H1 (cell line): ENCODE measurements around the gene ARHGAP18. TPM values are rescaled to one million over a fixed set of nuclear protein-coding genes. Genes with fewer than 3 reads are reported as not detected.

ENCODE experiments used
- ASH2L ChIP-seq: fragments of 200-600, 300-600 bp; sonication (generic); IDR thresholded peaks from one replicate; pipeline ENCODE4 v1.7.1; 2017; ENCODE audit warnings: low read length
- ATF3 ChIP-seq: IDR thresholded peaks from 2 replicates; pipeline ENCODE4 v1.6.1; 2011; ENCODE audit warnings: low read depth, mild to moderate bottlenecking, low read length; ENCODE audit not compliant: insufficient read depth
- CEBPB ChIP-seq: IDR thresholded peaks from 2 replicates; pipeline ENCODE4 v1.6.1; 2012; ENCODE audit warnings: low read depth, low read length
- CHD2 ChIP-seq: IDR thresholded peaks from 2 replicates; pipeline ENCODE4 v1.6.1; 2012; ENCODE audit warnings: low read length, improper control_type of control experiment
- CREB1 ChIP-seq: IDR thresholded peaks from 2 replicates; pipeline ENCODE4 v1.6.1; 2012; ENCODE audit warnings: inconsistent platforms
- E2F6 ChIP-seq: IDR thresholded peaks from 2 replicates; pipeline ENCODE4 v1.6.1; 2012; ENCODE audit warnings: inconsistent platforms
- EP300 ChIP-seq, 2 experiments: IDR thresholded peaks; 1 replicate in 1 of 2; 2 replicates in 1 of 2; pipeline ENCODE4 v1.6.1; 2011 to 2012; ENCODE audit warnings: low read depth in 2 of 2, low read length in 2 of 2, mild to moderate bottlenecking in 2 of 2, borderline replicate concordance in 1 of 2, inconsistent platforms in 1 of 2, moderate library complexity in 1 of 2
- EZH2 ChIP-seq: fragments of 200-600 bp; sonication (generic); IDR thresholded peaks from 2 replicates; pipeline ENCODE4 v1.7.1; 2012; ENCODE audit warnings: low read depth, mild to moderate bottlenecking, moderate library complexity, low read length, inconsistent platforms; ENCODE audit not compliant: severe bottlenecking
- HDAC2 ChIP-seq, 2 experiments: fragments of 300-600 bp in 1 of 2; sonication (generic) in 1 of 2; IDR thresholded peaks; 2 replicates each; pipeline ENCODE4 v1.6.1; 2011 to 2012; ENCODE audit warnings: low read depth in 2 of 2, low read length in 2 of 2, mild to moderate bottlenecking in 2 of 2, moderate library complexity in 2 of 2, borderline replicate concordance in 1 of 2, inconsistent platforms in 1 of 2
- KDM1A ChIP-seq: fragments of 200-600, 300-600 bp; sonication (generic); IDR thresholded peaks from 2 replicates; pipeline ENCODE4 v1.7.1; 2016; ENCODE audit warnings: mild to moderate bottlenecking, low read length, borderline replicate concordance
- KDM4A ChIP-seq: IDR thresholded peaks from one replicate; pipeline ENCODE4 v1.7.1; 2012; ENCODE audit warnings: low read depth, mild to moderate bottlenecking, moderate library complexity, low read length, inconsistent platforms; ENCODE audit not compliant: severe bottlenecking
- RAD21 ChIP-seq, 2 experiments: IDR thresholded peaks in 1 of 2; conservative IDR thresholded peaks in 1 of 2; 2 replicates each; pipeline ENCODE4 v1.6.1; 2011; ENCODE audit warnings: low read depth in 2 of 2, low read length in 2 of 2, improper control_type of control experiment in 1 of 2, inconsistent platforms in 1 of 2, mild to moderate bottlenecking in 1 of 2, moderate library complexity in 1 of 2
- RBBP5 ChIP-seq: IDR thresholded peaks from 2 replicates; pipeline ENCODE4 v1.7.1; 2012; ENCODE audit warnings: low read depth, mild to moderate bottlenecking, inconsistent platforms, low read length, moderate library complexity, borderline replicate concordance
- SIRT6 ChIP-seq: IDR thresholded peaks from one replicate; pipeline ENCODE4 v1.7.1; 2012; ENCODE audit warnings: low read length, inconsistent platforms
- SUZ12 ChIP-seq: fragments of 200-600 bp; sonication (generic); IDR thresholded peaks from 2 replicates; pipeline ENCODE4 v1.6.1; 2012; ENCODE audit warnings: mild to moderate bottlenecking, inconsistent platforms, low read length, moderate library complexity, mixed read lengths
- TBP ChIP-seq: IDR thresholded peaks from 2 replicates; pipeline ENCODE4 v1.6.1; 2011; ENCODE audit warnings: low read depth, low read length, improper control_type of control experiment
- polyA plus RNA-seq, 7 experiments: library from polyadenylated mRNA; depleted of rRNA in 3 of 7; stranded (reverse) in 5 of 7; unstranded in 2 of 7; fragments of >200 nt in 5 of 7; fragments of 200-250 nt in 2 of 7; gene quantifications; 1 replicate in 5 of 7; 2 replicates in 1 of 7; 4 replicates in 1 of 7; pipeline versions ENCODE4 v1.2.1 to v1.2.3, GENCODE V29; 2011 to 2013; ENCODE audit warnings: missing spikeins in 2 of 7, mixed read lengths in 2 of 7
- total RNA-seq: library from RNA; stranded (reverse); fragmentation: NEBNext Ultra II Directional; extraction: Animal tissue kit (Norgen Biotek cat#: 25700); gene quantifications from 2 replicates; pipeline ENCODE4 v1.2.1, GENCODE V29; 2021

ARHGAP18 gene
- total and polyA plus RNA-seq, 2 of the 8 experiments (the other 6 are each of a cell fraction or from before 2014, with no cell fraction given) = 0.83 to 4.5 TPM

GRCh38 chr6:129709769-129710449, at the start of gene ARHGAP18 (continued):
- TF ChIP-seq KDM1A (no peak), CHD2 (no peak), RBBP5 (no peak), CREB1 (no peak), KDM4A (peak; percentile 45), TBP (peak; percentile 86), E2F6 (no peak), SIRT6 (no peak), EP300 (IDR thresholded peaks at IDR 0.05; ENCODE audit: borderline replicate concordance in 1 of 2, low read depth in 2 of 2, low read length in 2 of 2) (peak in 1 of 2 experiments; percentile 15; a peak in 1 of 3 replicates), ASH2L (peak; percentile 88), CEBPB (no peak), ATF3 (no peak), RAD21 (IDR thresholded peaks at IDR 0.05 in 1 of 2, conservative IDR thresholded peaks at IDR 0.05 in 1 of 2; ENCODE audit: low read depth in 2 of 2, low read length in 2 of 2) (0 out of 4 replicates have a peak, but pooled peaks of 1 of the 2 experiments have one; percentile 4), EZH2 (no peak), HDAC2 (IDR thresholded peaks at IDR 0.05; ENCODE audit: borderline replicate concordance in 1 of 2, low read depth in 2 of 2, low read length in 2 of 2) (0 out of 4 replicates have a peak, but pooled peaks of 1 of the 2 experiments have one; percentile 40), SUZ12 (no peak)
